GM18868 (cell line): ENCODE results near the gene KCTD17.

Experiments used
- ATAC-seq: cut with Tn5 transposase; IDR thresholded peaks from one replicate; pipeline ENCODE4 v1.9.1; 2021; ENCODE audit warnings: mild to moderate bottlenecking, moderate library complexity; ENCODE audit not compliant: unreplicated experiment

Gene KCTD17

GRCh38 chr22:37100589-37101127 lies 49.1 kb downstream of the KCTD17 start:
- ATAC-seq = no peak

GRCh38 chr22:37101311-37102066 lies 49.9 kb downstream of the KCTD17 start:
- no peak for ATAC-seq

DNA sequence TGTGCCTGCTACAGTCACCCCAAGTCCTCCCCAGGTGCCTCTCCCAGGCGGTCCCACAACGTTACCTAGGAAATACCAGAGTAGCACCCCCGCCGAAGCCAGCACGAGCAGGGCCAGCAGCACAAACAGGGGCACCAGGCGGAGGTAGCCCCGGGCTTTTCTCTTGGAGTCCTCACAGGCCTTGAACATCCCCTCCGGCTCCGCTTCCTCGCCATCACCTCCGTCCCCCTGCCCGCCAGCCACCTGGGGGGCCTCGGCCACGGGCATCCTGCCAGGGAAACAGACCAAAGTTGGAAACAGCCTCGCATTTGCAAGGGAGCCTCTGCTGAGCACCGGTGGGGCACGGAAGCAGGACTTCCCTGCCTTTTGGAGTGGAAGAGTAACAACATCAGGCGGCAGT lies 51.6 kb downstream of the KCTD17 start:
- no peak for ATAC-seq

- no peak for ATAC-seq
Measured at GRCh38 chr22:37103656-37104452, 52.3 kb downstream of the KCTD17 start.

DNA sequence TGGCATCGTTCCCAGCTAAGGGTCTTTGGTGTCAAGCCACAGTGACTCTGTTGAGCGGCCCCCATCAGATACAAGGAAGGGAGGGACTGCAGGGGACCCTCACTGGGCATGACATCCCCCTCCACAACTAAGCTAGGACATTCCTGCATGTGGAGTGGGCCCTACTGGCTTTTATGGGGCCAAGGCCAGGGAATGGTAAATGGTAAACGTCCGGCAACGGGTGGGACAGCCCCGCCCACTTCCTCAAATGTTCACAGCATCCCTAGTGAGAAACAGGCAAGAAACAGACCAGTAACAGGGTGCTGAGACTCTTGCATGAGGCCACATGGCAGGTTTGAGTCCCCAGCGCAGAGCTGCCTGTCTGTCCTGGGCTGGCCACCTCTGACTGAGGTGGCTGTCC lies 53.6 kb downstream of the KCTD17 start:
- no peak for ATAC-seq

DNA sequence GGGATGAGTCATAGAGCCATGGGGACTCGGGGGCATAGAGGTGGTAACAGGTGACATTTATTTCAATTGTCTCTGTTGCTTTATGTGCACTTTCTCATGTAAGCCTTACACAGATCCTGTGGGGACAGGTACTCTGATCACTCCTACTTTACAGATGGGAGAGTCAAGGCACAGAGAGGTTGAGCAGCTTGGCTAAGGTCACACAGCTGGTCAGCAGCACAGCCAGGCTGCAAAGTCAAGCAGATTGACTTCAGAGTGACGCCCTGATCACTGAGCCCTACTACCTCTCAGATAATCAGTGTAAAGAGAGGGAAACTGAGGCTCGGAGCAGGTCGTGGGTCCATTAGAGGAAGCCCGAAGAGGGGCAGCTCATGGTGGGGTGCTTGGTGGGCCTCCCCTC lies 54.4 kb downstream of the KCTD17 start:
- no peak for ATAC-seq

DNA sequence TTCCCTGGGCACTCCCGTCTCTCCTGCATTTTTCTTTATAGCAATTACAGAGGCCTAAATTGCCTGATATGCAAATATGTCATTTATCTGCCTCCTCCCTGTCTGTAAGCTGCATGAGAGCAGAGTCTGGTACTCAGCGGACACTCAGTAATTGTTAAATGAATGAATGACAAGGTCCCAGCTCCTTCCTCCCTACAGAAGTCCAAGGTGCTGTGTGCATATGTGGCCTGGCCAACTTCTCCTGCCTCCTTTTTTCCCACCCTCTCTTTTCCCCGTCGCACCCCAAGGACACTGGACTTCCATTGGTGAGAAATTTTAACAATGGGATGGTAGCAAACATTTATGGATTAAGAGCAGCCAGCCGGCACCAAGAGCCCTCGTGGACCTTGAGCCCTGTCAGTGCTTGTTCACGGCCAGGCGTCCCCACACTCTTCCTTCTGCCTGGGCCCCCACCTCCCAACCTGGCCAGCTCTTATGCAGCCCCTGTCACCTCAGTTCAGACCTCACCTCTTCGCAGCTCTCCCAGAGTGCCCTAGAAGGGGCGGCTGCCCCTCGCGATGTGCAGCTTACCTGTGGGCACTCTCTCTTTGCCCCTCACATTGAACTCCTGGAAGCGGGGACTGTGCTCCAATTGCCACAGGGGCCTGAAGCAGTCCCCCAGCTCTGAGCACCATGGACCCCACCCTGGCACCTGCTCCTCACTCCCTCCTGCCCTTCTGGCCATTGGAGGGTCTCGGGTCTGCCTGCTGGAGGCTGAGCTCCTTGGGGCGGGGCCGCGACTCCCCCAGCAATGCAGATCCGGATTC lies 56.5 kb downstream of the KCTD17 start:
- ATAC-seq = no peak

GRCh38 chr22:37109242-37109917 lies 57.8 kb downstream of the KCTD17 start, which contains the start of gene TMPRSS6:
Gene TMPRSS6, minus strand, starts transcription at chr22:37109713. Its CDS starts 6,296 bp downstream, at chr22:37103417.
- no peak for ATAC-seq

DNA sequence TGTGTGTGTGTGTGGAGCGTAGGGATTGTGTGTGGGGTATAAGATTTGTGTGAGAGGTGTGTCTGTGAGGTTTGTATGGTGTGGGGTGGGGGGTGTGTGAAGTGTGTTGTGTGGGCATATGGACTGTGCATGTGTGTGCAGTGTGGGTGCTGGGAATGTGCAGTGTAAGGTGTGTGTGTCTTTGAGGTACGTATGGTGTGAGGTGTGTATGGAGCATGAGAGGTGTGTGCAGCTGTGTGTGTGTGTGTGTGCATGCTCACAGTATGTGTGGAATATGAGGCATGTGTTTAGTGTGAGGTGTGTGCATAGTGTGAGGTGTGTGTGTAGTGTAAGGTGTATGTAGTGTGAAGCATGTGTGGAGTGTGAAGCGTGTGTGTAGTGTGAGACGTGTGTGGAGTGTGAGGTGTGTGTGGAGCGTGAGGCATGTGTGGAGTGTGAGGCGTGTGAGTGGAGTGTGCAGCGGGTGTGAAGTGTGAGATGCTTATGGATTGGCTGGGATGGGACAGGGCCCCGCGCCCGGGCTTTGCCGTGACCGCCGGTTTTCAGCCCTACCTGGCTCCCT lies 59.7 kb downstream of the KCTD17 start:
- no peak for ATAC-seq

- no peak for ATAC-seq
Measured at GRCh38 chr22:37112084-37112728, 60.7 kb downstream of the KCTD17 start.
